ENCODE measurements around the gene HSPB3.
"Not testable (repeated sequence)": the region's sequence is repeated elsewhere in the genome, so short reads cannot be mapped to it uniquely, and the experiment has no call there.

HSPB3 gene

DNA sequence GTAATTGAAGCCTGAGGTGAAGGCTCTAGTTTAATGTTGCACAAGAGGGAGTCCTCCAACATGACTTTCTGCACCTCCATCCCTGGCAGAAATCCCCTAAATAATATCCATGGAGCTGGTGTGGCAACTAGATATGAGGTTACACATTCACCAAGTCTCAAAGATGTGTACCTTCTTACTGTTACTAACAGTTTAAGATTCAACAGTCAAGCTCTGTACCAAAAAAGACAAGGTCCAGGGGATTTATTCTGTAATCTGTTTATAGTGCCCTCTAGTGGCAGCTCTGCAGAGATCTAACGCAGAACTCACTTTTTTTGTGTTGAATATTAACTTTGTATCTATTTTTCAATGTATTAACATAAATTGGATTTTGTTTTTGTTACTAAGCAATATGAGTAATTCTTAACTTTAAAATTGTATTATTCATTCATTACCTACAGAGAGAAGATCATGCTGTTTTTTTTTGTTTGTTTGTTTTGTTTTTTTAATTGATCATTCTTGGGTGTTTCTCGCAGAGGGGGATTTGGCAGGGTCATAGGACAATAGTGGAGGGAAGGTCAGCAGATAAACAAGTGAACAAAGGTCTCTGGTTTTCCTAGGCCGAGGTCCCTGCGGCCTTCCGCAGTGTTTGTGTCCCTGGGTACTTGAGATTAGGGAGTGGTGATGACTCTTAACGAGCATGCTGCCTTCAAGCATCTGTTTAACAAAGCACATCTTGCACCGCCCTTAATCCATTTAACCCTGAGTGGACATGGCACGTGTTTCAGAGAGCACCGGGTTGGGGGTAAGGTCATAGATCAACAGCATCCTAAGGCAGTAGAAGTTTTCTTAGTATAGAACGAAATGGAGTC is 35.7 kb upstream of the HSPB3 start:
- not testable (repeated sequence) for H3K27ac ChIP-seq; H3K36me3 ChIP-seq; H3K9me3 ChIP-seq; H3K4me1 ChIP-seq (ENCODE audit: control insufficient read depth in 1 of 2, insufficient read depth in 1 of 2, low read depth in 1 of 2, low read length in 1 of 2); H3K4me3 ChIP-seq (ENCODE audit: low read depth in 1 of 2, low read length in 1 of 2); H3K27me3 ChIP-seq
- TF ChIP-seq, protein P1, sequence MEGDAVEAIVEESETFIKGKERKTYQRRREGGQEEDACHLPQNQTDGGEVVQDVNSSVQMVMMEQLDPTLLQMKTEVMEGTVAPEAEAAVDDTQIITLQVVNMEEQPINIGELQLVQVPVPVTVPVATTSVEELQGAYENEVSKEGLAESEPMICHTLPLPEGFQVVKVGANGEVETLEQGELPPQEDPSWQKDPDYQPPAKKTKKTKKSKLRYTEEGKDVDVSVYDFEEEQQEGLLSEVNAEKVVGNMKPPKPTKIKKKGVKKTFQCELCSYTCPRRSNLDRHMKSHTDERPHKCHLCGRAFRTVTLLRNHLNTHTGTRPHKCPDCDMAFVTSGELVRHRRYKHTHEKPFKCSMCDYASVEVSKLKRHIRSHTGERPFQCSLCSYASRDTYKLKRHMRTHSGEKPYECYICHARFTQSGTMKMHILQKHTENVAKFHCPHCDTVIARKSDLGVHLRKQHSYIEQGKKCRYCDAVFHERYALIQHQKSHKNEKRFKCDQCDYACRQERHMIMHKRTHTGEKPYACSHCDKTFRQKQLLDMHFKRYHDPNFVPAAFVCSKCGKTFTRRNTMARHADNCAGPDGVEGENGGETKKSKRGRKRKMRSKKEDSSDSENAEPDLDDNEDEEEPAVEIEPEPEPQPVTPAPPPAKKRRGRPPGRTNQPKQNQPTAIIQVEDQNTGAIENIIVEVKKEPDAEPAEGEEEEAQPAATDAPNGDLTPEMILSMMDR (IDR thresholded peaks at IDR 0.05): peak; percentile 72

DNA sequence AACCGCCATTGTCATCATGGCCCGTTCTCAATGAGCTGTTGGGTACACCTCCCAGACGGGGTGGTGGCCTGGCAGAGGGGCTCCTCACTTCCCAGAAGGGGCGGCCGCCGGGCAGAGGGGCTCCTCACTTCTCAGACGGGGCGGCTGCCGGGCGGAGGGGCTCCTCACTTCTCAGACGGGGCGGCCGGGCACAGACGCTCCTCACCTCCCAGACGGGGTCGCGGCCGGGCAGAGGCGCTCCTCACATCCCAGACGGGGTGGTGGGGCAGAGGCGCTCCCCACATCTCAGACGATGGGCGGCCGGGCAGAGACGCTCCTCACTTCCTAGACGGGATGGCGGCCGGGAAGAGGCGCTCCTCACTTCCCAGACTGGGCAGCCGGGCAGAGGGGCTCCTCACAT is 35.0 kb upstream of the HSPB3 start:
- H3K27me3 ChIP-seq; H3K36me3 ChIP-seq; H3K4me1 ChIP-seq (ENCODE audit: control insufficient read depth in 1 of 2, insufficient read depth in 1 of 2, low read depth in 1 of 2, low read length in 1 of 2); H3K4me3 ChIP-seq (ENCODE audit: low read depth in 1 of 2, low read length in 1 of 2); H3K9me3 ChIP-seq; H3K27ac ChIP-seq: not testable (repeated sequence)

DNA sequence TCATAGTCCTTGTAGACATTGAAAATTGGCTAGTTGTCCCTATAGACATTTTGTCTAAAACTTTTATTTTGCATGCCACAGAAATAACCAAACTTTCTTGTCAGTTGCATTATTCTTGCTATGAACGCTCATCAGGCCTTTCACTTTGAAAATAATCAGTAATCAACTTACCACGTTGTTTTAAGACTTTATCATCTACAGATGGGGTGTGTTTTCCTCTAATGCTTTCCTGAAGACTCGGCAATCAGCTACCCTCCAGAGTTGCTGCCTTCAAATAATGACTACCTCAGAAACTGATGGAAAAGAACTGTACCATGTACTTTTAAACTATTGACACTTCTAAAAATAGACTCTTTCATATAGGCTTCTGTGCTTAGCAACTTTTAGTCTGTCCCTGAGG is 33.5 kb upstream of the HSPB3 start:
- Histone ChIP-seq H3K27ac (no peak overlapping the region), H3K4me1 (ENCODE audit: control insufficient read depth in 1 of 2, insufficient read depth in 1 of 2, low read depth in 1 of 2, low read length in 1 of 2) (no peaks in the 10 kb centered on the region), H3K9me3 (no peaks in the 10 kb centered on the region), H3K27me3 (peaks cover 7% of the 10 kb centered on the region), H3K36me3 (no peaks in the 10 kb centered on the region), H3K4me3 (ENCODE audit: low read depth in 1 of 2, low read length in 1 of 2) (no peak overlapping the region)
- TF ChIP-seq, protein P1 (IDR thresholded peaks at IDR 0.05): no peak

DNA sequence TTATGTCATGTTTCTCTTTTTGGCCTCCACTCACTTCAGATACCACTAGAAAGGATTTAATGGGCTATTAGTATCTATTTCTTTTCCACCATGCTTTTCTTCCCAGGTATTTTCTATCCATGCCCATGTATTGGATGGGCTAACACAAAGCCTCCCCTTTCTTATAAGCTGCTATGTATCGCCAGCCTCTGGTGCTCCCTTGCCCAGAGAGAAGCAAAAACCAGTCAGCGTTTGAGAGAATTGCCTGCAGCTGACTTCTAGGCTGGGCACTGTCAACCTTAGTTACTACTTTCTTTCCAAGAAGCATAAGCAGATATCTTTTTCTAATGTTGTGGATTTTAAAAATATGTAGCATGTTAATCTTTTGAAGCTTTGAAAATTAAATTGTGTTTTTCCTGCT is 30.2 kb upstream of the HSPB3 start:
- H3K27ac ChIP-seq: no peak overlapping the region
- H3K4me1 ChIP-seq (ENCODE audit: control insufficient read depth in 1 of 2, insufficient read depth in 1 of 2, low read depth in 1 of 2, low read length in 1 of 2): no peaks in the 10 kb centered on the region
- H3K27me3 ChIP-seq: peaks cover 3% of the 10 kb centered on the region
- no peaks in the 10 kb centered on the region for H3K9me3 ChIP-seq
- TF ChIP-seq, protein P1 (IDR thresholded peaks at IDR 0.05): no peak
- H3K4me3 ChIP-seq (ENCODE audit: low read depth in 1 of 2, low read length in 1 of 2): no peak overlapping the region
- no peaks in the 10 kb centered on the region for H3K36me3 ChIP-seq

DNA sequence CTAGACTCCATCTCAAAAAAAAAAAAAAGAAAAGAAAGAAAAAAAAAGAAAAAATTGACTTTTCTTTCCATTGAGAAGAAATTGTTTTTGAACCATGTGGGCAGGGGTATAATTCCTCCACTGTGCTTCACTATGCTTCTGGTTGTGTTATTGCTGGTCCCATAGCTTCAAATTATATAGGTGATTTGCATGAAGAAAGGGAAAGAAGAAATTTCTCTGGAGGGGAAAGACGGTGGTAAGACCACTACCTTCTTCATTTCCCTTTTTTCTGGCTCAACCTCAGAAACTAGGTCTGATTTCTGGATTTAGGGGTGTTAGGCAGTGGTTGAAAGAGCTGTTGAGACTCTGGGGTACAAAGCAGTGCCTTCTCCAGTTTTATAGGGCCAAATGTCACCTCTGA is 29.3 kb upstream of the HSPB3 start:
- no peak overlapping the region for H3K27ac ChIP-seq
- H3K4me1 ChIP-seq (ENCODE audit: control insufficient read depth in 1 of 2, insufficient read depth in 1 of 2, low read depth in 1 of 2, low read length in 1 of 2): no peaks in the 10 kb centered on the region
- peaks cover 3% of the 10 kb centered on the region for H3K27me3 ChIP-seq
- no peaks in the 10 kb centered on the region for H3K36me3 ChIP-seq
- no peak overlapping the region for H3K4me3 ChIP-seq (ENCODE audit: low read depth in 1 of 2, low read length in 1 of 2)
- TF ChIP-seq, protein P1 (IDR thresholded peaks at IDR 0.05): no peak
- no peaks in the 10 kb centered on the region for H3K9me3 ChIP-seq

DNA sequence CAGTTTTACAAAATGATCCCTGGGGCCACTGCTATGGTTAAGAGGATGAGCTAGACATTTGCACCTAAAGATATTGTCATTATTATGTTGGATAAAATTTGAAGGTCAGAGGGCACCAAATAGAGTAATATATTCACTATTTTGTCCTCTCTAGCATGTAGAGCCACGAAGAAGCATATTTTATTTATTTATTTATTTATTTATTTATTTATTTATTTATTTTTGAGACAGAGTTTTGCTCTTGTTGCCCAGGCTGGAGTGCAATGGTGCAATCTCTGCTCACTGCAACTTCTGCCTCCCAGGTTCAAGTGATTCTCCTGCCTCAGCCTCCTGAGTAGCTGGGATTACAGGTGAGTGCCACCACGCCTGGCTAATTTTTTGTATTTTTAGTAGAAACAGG is 20.8 kb upstream of the HSPB3 start:
- H3K4me1 ChIP-seq (ENCODE audit: control insufficient read depth in 1 of 2, insufficient read depth in 1 of 2, low read depth in 1 of 2, low read length in 1 of 2); H3K4me3 ChIP-seq (ENCODE audit: low read depth in 1 of 2, low read length in 1 of 2); H3K27ac ChIP-seq; H3K9me3 ChIP-seq; H3K36me3 ChIP-seq; H3K27me3 ChIP-seq: not testable (repeated sequence)
